B cell (primary cell): ENCODE data around the gene PBX2. TPM values are rescaled to one million over a fixed set of nuclear protein-coding genes. Genes with fewer than 3 reads are reported as not detected.

ENCODE experiments used
- ATAC-seq: fragments of 200-7000 bp; cut with Tn5 transposase; one replicate; pipeline ENCODE4 v1.10.0; 2021; ENCODE audit warnings: low read depth, mild to moderate bottlenecking, moderate number of reproducible peaks, moderate library complexity
- CTCF ChIA-PET: fragments of 350-600 bp; sonication (Branson Sonifier 250); formaldehyde crosslinking; loops from one replicate; lab custom pipeline; 2021; ENCODE audit warnings: antibody characterized with exemption, inconsistent platforms; lab: Charles Lee
- POLR2A ChIA-PET: fragments of 350-600 bp; sonication (Branson Sonifier 250); formaldehyde crosslinking; loops from one replicate; lab custom pipeline; 2021; ENCODE audit warnings: antibody characterized with exemption; lab: Charles Lee
- DNase-seq: peaks from one replicate; pipeline ENCODE4 v3.0.0; 2013
- H2AFZ ChIP-seq: 2 replicates; pipeline ENCODE4 v1.6.1; 2012; ENCODE audit warnings: mild to moderate bottlenecking, low read depth, low read length; ENCODE audit not compliant: insufficient read depth, poor library complexity, severe bottlenecking
- H3K27ac ChIP-seq, 2 donors: 1 replicate in 1 of 2; 2 replicates in 1 of 2; pipeline ENCODE4 v1.5.1; 2012 to 2013; ENCODE audit warnings: low read length in 2 of 2, mild to moderate bottlenecking in 2 of 2, moderate library complexity in 1 of 2
- H3K27me3 ChIP-seq, 4 experiments: fragments of 200-600 bp in 1 of 4; sonication (generic) in 1 of 4; replicated peaks in 1 of 4; 1 replicate in 2 of 4; 2 replicates in 2 of 4; pipeline versions ENCODE4 v1.6.1 to v1.7.0; 2013 to 2016; ENCODE audit warnings: low read length in 3 of 4, mild to moderate bottlenecking in 2 of 4, mixed read lengths in 1 of 4, moderate library complexity in 1 of 4; ENCODE audit not compliant: insufficient read depth in 4 of 4, control insufficient read depth in 3 of 4; ENCODE audit errors: control extremely low read depth in 1 of 4
- H3K36me3 ChIP-seq, 2 experiments: replicated peaks in 1 of 2; 1 replicate in 1 of 2; 2 replicates in 1 of 2; pipeline versions ENCODE4 v1.6.1 to v1.7.1; 2013; ENCODE audit warnings: low read length in 1 of 2; ENCODE audit not compliant: insufficient read depth in 2 of 2, control insufficient read depth in 1 of 2; ENCODE audit errors: control extremely low read depth in 1 of 2, extremely low read depth in 1 of 2
- H3K4me1 ChIP-seq, 2 donors: fragments of 200-600 bp in 1 of 2; sonication (generic) in 1 of 2; 1 replicate in 1 of 2; 2 replicates in 1 of 2; pipeline versions ENCODE4 v1.5.1 to v1.6.1; 2013 to 2017; ENCODE audit warnings: low read length in 2 of 2; ENCODE audit not compliant: control insufficient read depth in 2 of 2, insufficient read depth in 2 of 2
- H3K4me2 ChIP-seq: replicated peaks from 2 replicates; pipeline ENCODE3; 2012; ENCODE audit warnings: mild to moderate bottlenecking, low read depth, low read length; ENCODE audit not compliant: poor library complexity, severe bottlenecking
- H3K4me3 ChIP-seq, 5 experiments: fragments of 200-600 bp in 1 of 5; sonication (generic) in 1 of 5; 1 replicate in 3 of 5; 2 replicates in 2 of 5; pipeline versions ENCODE4 v1.5.1 to v1.7.0; 2011 to 2016; ENCODE audit warnings: low read length in 4 of 5, mild to moderate bottlenecking in 4 of 5, low read depth in 2 of 5, control low read depth in 1 of 5, moderate library complexity in 1 of 5; ENCODE audit not compliant: insufficient read depth in 1 of 5; ENCODE audit errors: control extremely low read depth in 1 of 5, extremely low read depth in 1 of 5
- H3K79me2 ChIP-seq: fragments of 200-600 bp; sonication (generic); one replicate; pipeline ENCODE4 v1.6.0; 2016; ENCODE audit warnings: low read length; ENCODE audit not compliant: control insufficient read depth, insufficient read depth
- H3K9ac ChIP-seq: fragments of 200-600 bp; sonication (generic); 2 replicates; pipeline ENCODE4 v1.6.1; 2017; ENCODE audit warnings: mild to moderate bottlenecking, low read length, moderate library complexity
- H3K9me3 ChIP-seq, 3 donors: one replicate each; pipeline versions ENCODE4 v1.6.1 to v1.7.1; 2013; ENCODE audit warnings: low read length in 2 of 3; ENCODE audit not compliant: control insufficient read depth in 2 of 3, insufficient read depth in 1 of 3; ENCODE audit errors: control extremely low read depth in 1 of 3
- H4K20me1 ChIP-seq: 2 replicates; pipeline ENCODE4 v1.6.0; 2012; ENCODE audit warnings: mild to moderate bottlenecking, low read length; ENCODE audit not compliant: insufficient read depth, control insufficient read depth, poor library complexity, severe bottlenecking
- H3K27ac Mint-ChIP-seq: one replicate; pipeline ENCODE4 v1.8.0; 2021; ENCODE audit warnings: mixed read lengths
- H3K27me3 Mint-ChIP-seq: one replicate; pipeline ENCODE4 v1.8.0; 2021; ENCODE audit warnings: mixed read lengths
- H3K4me1 Mint-ChIP-seq: one replicate; pipeline ENCODE4 v1.8.0; 2021; ENCODE audit warnings: mixed read lengths
- H3K4me3 Mint-ChIP-seq: one replicate; pipeline ENCODE4 v1.8.0; 2021; ENCODE audit warnings: mixed read lengths
- H3K9me3 Mint-ChIP-seq: one replicate; pipeline ENCODE4 v1.8.0; 2022; ENCODE audit warnings: mixed read lengths; ENCODE audit not compliant: insufficient read depth
- CTCF ChIP-seq: fragments of 200-600 bp; IDR thresholded peaks from one replicate; pipeline ENCODE4 v1.8.0; 2022; ENCODE audit warnings: antibody characterized with exemption, mild to moderate bottlenecking
- EZH2 ChIP-seq: IDR thresholded peaks from 2 replicates; pipeline ENCODE4 v1.6.1; 2012; ENCODE audit warnings: borderline replicate concordance, low read depth, mild to moderate bottlenecking, moderate library complexity, low read length; ENCODE audit not compliant: insufficient read depth, poor library complexity, severe bottlenecking
- WGBS: methylation state at CpG from one replicate; pipeline ENCODE4 v1.1.5; 2013; ENCODE audit warnings: missing lambda C conversion rate; ENCODE audit not compliant: insufficient coverage; 5-methylcytosine and 5-hydroxymethylcytosine counted together
- intact Hi-C: fragments of 100-400 bp; cut with micrococcal nuclease; formaldehyde crosslinking; loops from one replicate; pipeline ENCODE4 v1.10.0; 2022
- polyA plus RNA-seq: library from polyadenylated mRNA; depleted of rRNA; stranded (reverse); fragments of >200 nt; gene quantifications from 2 replicates; pipeline ENCODE4 v1.2.3, GENCODE V29; 2012
- total RNA-seq, 2 donors: library from RNA; stranded (reverse); fragments of 120-200 nt in 1 of 2; gene quantifications; 1 replicate in 1 of 2; 2 replicates in 1 of 2; pipeline versions ENCODE4 v1.2.3 to v1.2.4, GENCODE V29; 2013 to 2022

The PBX2 gene
- total and polyA plus RNA-seq, 2 donors (not counting 1 experiment from before 2014, with no cell fraction given): 128 to 188 TPM

- Histone ChIP-seq H3K9ac (peak within 1 kb of the TSS; percentile 81), H3K36me3 (peaks cover 3 to 12% of the 10 kb centered on the region in 2 experiments), H3K27me3 (no peaks in the 10 kb centered on the region), H3K4me1 (peaks cover 34 to 50% of the 10 kb centered on the region in 2 donors), H3K27ac (peak within 1 kb of the TSS; percentile 97 to 98), H4K20me1 (no peaks in the 10 kb centered on the region), H3K4me2 (peak within 1 kb of the TSS; percentile 93), H3K4me3 (peak within 1 kb of the TSS; percentile 75 to 87 (median 82)), H3K9me3 (no peaks in the 10 kb centered on the region), H3K79me2 (peaks cover 25% of the 10 kb centered on the region), H2AFZ (peak within 1 kb of the TSS; percentile 86)
- intact Hi-C loops: loop anchor here (1.0 to 5.0 kb wide), 7 partner anchors 14 to 1396 kb away; partner anchors contain the start of genes CSNK2B, HSD17B8, LY6G5B and NELFE
- ATAC-seq: peak; percentile 46
- ChIA-PET CTCF (interaction anchor here (1.0 to 1.4 kb wide), 4 partner anchors 20 to 57 kb away, joined by 3 to 6 read pairs (median 4); no protein-coding TSS in a partner anchor), POLR2A (interaction anchor here (1.0 to 3.0 kb wide), 4 partner anchors 15 to 46 kb away, joined by 3 to 25 read pairs (median 10); partner anchors contain the start of genes FKBPL and PBX2)
- 2% methylated on average over 8 of the region's 27 CpGs for WGBS
- Mint-ChIP-seq H3K27ac (peak within 1 kb of the TSS; percentile 99), H3K9me3 (no peaks in the 10 kb centered on the region), H3K4me3 (peak within 1 kb of the TSS; percentile 97), H3K4me1 (peaks cover 68% of the 10 kb centered on the region), H3K27me3 (no peaks in the 10 kb centered on the region)
- peak; percentile 96 for DNase-seq
- TF ChIP-seq CTCF (no peak), EZH2 (no peak)
These were observed 14.1 kb downstream of the PBX2 start, which contains the start of gene AGPAT1 for GRCh38 chr6:32175711-32176475. AGPAT1 (minus strand) TSS chr6:32176084; CDS start chr6:32171496, 4,588 bp downstream.
